ENCODE results near the gene NFIA.

- no peak for TF ChIP-seq CTCF (IDR thresholded peaks at IDR 0.05)
- TF ChIP-seq POLR2A (IDR thresholded peaks at IDR 0.05) = no peak
These were observed 286.5 kb downstream of the NFIA start for GRCh38 chr1:61368876-61369275.

All from Peyer's patch (tissue), 4 donors.